ENCODE measurements around the gene OSGEPL1. TPM values are rescaled to one million over a fixed set of nuclear protein-coding genes. Genes with fewer than 3 reads are reported as not detected.

OSGEPL1 gene
- total RNA-seq, 4 donors from 2014 or later, result 1.5 to 6.2 (median 3.2) TPM

GRCh38 chr2:189799030-189799331 is 36.4 kb upstream of the OSGEPL1 start:
- H3K36me3 ChIP-seq, result peaks cover 16 to 45% (median 27%) of the 10 kb centered on the region in 4 donors
- no peak overlapping the region for H3K4me3 ChIP-seq
- peaks cover 0 to 13% (median 3%) of the 10 kb centered on the region in 4 donors for H3K4me1 ChIP-seq
- no peak for TF ChIP-seq POLR2A (IDR thresholded peaks at IDR 0.05; ENCODE audit: low read depth)
- no peaks in the 10 kb centered on the region for H3K9me3 ChIP-seq
- no peaks in the 10 kb centered on the region for H3K27me3 ChIP-seq
- intact Hi-C loops (cut with DNase I), result no loop called here
- no peak overlapping the region for H3K27ac ChIP-seq (replicated peaks in 1 of 4)
- no peak for DNase-seq (ENCODE audit: extremely low spot score)

GRCh38 chr2:189798312-189799029 is 35.9 kb upstream of the OSGEPL1 start:
- peaks cover 19 to 50% (median 31%) of the 10 kb centered on the region in 4 donors for H3K36me3 ChIP-seq
- H3K27ac ChIP-seq (replicated peaks in 1 of 4), result no peak overlapping the region
- no peaks in the 10 kb centered on the region for H3K27me3 ChIP-seq
- TF ChIP-seq CTCF (IDR thresholded peaks at IDR 0.05), result peak; percentile 15 to 35 (median 20)
- no peak for TF ChIP-seq EP300 (IDR thresholded peaks at IDR 0.05)
- no peak for TF ChIP-seq POLR2A (IDR thresholded peaks at IDR 0.05; ENCODE audit: low read depth)
- TF ChIP-seq POLR2AphosphoS5 (IDR thresholded peaks at IDR 0.05), result no peak
- H3K4me1 ChIP-seq, result peaks cover 0 to 13% (median 3%) of the 10 kb centered on the region in 4 donors
- no peak overlapping the region for H3K4me3 ChIP-seq
- intact Hi-C loops (cut with DNase I), result no loop called here
- H3K9me3 ChIP-seq, result no peaks in the 10 kb centered on the region
- 57% methylated on average over 4 of the region's 4 CpGs for WGBS
- DNase-seq (ENCODE audit: extremely low spot score), result no peak

- intact Hi-C loops (cut with DNase I), result no loop called here
- 86% methylated on average over 6 of the region's 6 CpGs for WGBS
- Histone ChIP-seq H3K27me3 (no peaks in the 10 kb centered on the region), H3K27ac (replicated peaks in 1 of 4) (no peak overlapping the region), H3K4me1 (peaks cover 0 to 13% (median 3%) of the 10 kb centered on the region in 4 donors), H3K9me3 (no peaks in the 10 kb centered on the region), H3K36me3 (peaks cover 24 to 56% (median 35%) of the 10 kb centered on the region in 4 donors), H3K4me3 (no peak overlapping the region)
- TF ChIP-seq POLR2AphosphoS5 (IDR thresholded peaks at IDR 0.05) (no peak), CTCF (IDR thresholded peaks at IDR 0.05) (no peak), EP300 (IDR thresholded peaks at IDR 0.05) (no peak)
- no peak for DNase-seq (ENCODE audit: extremely low spot score)
These were observed 35.3 kb upstream of the OSGEPL1 start for GRCh38 chr2:189797902-189798301.

- 94% methylated on average over 1 of the region's 1 CpG for WGBS
- intact Hi-C loops (cut with DNase I), result no loop called here
- Histone ChIP-seq H3K4me1 (peaks cover 0 to 8% (median 3%) of the 10 kb centered on the region in 4 donors), H3K27ac (replicated peaks in 1 of 4) (no peak overlapping the region), H3K9me3 (no peaks in the 10 kb centered on the region), H3K4me3 (no peak overlapping the region), H3K27me3 (no peaks in the 10 kb centered on the region), H3K36me3 (peaks cover 28 to 68% (median 49%) of the 10 kb centered on the region in 4 donors)
- no peak for TF ChIP-seq EP300 (IDR thresholded peaks at IDR 0.05)
- no peak for TF ChIP-seq POLR2AphosphoS5 (IDR thresholded peaks at IDR 0.05)
- no peak for TF ChIP-seq POLR2A (IDR thresholded peaks at IDR 0.05; ENCODE audit: low read depth)
- no peak for DNase-seq (ENCODE audit: extremely low spot score)
These were observed 31.7 kb upstream of the OSGEPL1 start for GRCh38 chr2:189794310-189794709.

- no peaks in the 10 kb centered on the region for H3K9me3 ChIP-seq
- peaks cover 26 to 62% (median 45%) of the 10 kb centered on the region in 4 donors for H3K36me3 ChIP-seq
- no peak for DNase-seq (ENCODE audit: extremely low spot score)
- H3K4me1 ChIP-seq, result peaks cover 0 to under 1% (median 0%) of the 10 kb centered on the region in 4 donors
- H3K27me3 ChIP-seq, result no peaks in the 10 kb centered on the region
- intact Hi-C loops (cut with DNase I), result no loop called here
- H3K4me3 ChIP-seq, result no peak overlapping the region
- TF ChIP-seq CTCF (IDR thresholded peaks at IDR 0.05) (no peak), POLR2AphosphoS5 (IDR thresholded peaks at IDR 0.05) (no peak), POLR2A (IDR thresholded peaks at IDR 0.05; ENCODE audit: low read depth) (no peak), EP300 (IDR thresholded peaks at IDR 0.05) (no peak)
- 97% methylated on average over 12 of the region's 12 CpGs for WGBS
- H3K27ac ChIP-seq (replicated peaks in 1 of 4), result no peak overlapping the region
These were observed 28.9 kb upstream of the OSGEPL1 start for GRCh38 chr2:189791338-189792042.

All from esophagus muscularis mucosa (tissue), 4 donors.